Gastroesophageal sphincter (tissue), 3 donors: Measurements from ENCODE around the gene NIM1K.
"Not testable (repeated sequence)": the region's sequence is repeated elsewhere in the genome, so short reads cannot be mapped to it uniquely, and the experiment has no call there.

Source experiments
- POLR2A ChIP-seq, 2 donors: fragments of 450-650 bp; IDR thresholded peaks; one replicate each; pipeline ENCODE4 v1.6.1; 2017; ENCODE audit warnings: antibody characterized with exemption in 2 of 2, mild to moderate bottlenecking in 2 of 2, moderate library complexity in 1 of 2
- POLR2AphosphoS5 ChIP-seq: sonication (generic); formaldehyde crosslinking; IDR thresholded peaks from one replicate; pipeline ENCODE4 v1.6.1; 2017; ENCODE audit warnings: antibody characterized with exemption
- TF ChIP-seq, protein P1 (sequence below), 4 experiments: fragments of 200-600 bp in 2 of 4; fragments of 450-650 bp in 2 of 4; sonication (generic) in 1 of 4; IDR thresholded peaks; one replicate each; pipeline ENCODE4 v1.5.1; 2017 to 2019; ENCODE audit warnings: antibody characterized with exemption in 4 of 4, mild to moderate bottlenecking in 2 of 4, moderate library complexity in 2 of 4

DNA sequence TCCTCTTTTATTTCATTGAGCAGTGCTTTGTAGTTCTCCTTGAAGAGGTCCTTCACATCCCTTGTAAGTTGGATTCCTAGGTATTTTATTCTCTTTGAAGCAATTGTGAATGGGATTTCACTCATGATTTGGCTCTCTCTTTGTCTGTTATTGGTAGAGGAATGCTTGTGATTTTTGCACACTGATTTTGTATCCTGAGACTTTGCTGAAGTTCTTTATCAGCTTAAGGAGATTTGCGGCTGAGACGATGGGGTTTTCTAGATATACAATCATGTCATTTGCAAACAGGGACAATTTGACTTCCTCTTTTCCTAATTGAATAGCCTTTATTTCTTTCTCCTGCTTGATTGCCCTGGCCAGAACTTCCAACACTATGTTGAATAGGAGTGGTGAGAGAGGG, 70.2 kb downstream of the NIM1K start:
- TF ChIP-seq, protein P1, sequence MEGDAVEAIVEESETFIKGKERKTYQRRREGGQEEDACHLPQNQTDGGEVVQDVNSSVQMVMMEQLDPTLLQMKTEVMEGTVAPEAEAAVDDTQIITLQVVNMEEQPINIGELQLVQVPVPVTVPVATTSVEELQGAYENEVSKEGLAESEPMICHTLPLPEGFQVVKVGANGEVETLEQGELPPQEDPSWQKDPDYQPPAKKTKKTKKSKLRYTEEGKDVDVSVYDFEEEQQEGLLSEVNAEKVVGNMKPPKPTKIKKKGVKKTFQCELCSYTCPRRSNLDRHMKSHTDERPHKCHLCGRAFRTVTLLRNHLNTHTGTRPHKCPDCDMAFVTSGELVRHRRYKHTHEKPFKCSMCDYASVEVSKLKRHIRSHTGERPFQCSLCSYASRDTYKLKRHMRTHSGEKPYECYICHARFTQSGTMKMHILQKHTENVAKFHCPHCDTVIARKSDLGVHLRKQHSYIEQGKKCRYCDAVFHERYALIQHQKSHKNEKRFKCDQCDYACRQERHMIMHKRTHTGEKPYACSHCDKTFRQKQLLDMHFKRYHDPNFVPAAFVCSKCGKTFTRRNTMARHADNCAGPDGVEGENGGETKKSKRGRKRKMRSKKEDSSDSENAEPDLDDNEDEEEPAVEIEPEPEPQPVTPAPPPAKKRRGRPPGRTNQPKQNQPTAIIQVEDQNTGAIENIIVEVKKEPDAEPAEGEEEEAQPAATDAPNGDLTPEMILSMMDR (IDR thresholded peaks at IDR 0.05), result not testable (repeated sequence)
- TF ChIP-seq POLR2A (IDR thresholded peaks at IDR 0.05); POLR2AphosphoS5: not testable (repeated sequence)
